DND-41 (cell line): Measurements from ENCODE around the gene TNKS2.

Source experiments
- ATAC-seq: fragments of 200-7000 bp; cut with Tn5 transposase; 3 replicates; pipeline ENCODE4 v1.9.1; 2021; ENCODE audit warnings: low read depth; ENCODE audit not compliant: insufficient read depth
- DNase-seq: peaks from one replicate; pipeline ENCODE4 v3.0.0-alpha.2; 2020
- H2AFZ ChIP-seq: 2 replicates; pipeline ENCODE4 v1.6.0; 2012; ENCODE audit warnings: low read depth, low read length
- H3K27ac ChIP-seq: 2 replicates; pipeline ENCODE4 v1.5.1; 2012; ENCODE audit warnings: low read length, inconsistent platforms
- H3K27me3 ChIP-seq: fragments of 200-600 bp; sonication (generic); 2 replicates; pipeline ENCODE4 v1.6.0; 2012; ENCODE audit warnings: low read length, mild to moderate bottlenecking, inconsistent platforms; ENCODE audit not compliant: insufficient read depth, poor library complexity
- H3K36me3 ChIP-seq: 2 replicates; pipeline ENCODE4 v1.5.1; 2012; ENCODE audit warnings: low read length, inconsistent platforms; ENCODE audit not compliant: insufficient read depth
- H3K4me1 ChIP-seq: 2 replicates; pipeline ENCODE4 v1.5.1; 2012; ENCODE audit warnings: mild to moderate bottlenecking, low read length; ENCODE audit not compliant: insufficient read depth
- H3K4me2 ChIP-seq: 2 replicates; pipeline ENCODE4 v1.6.0; 2012; ENCODE audit warnings: mild to moderate bottlenecking, moderate library complexity, low read length, inconsistent platforms; ENCODE audit not compliant: insufficient read depth
- H3K4me3 ChIP-seq, 2 experiments: fragments of 200-600 bp in 1 of 2; shearing (Covaris generic) in 1 of 2; 2 replicates each; pipeline ENCODE4 v1.5.1; 2012 to 2016; ENCODE audit warnings: inconsistent platforms in 2 of 2, low read length in 2 of 2, mild to moderate bottlenecking in 2 of 2, low read depth in 1 of 2, moderate library complexity in 1 of 2
- H3K79me2 ChIP-seq: 2 replicates; pipeline ENCODE4 v1.6.0; 2012; ENCODE audit warnings: low read length, inconsistent platforms; ENCODE audit not compliant: insufficient read depth
- H3K9ac ChIP-seq: 2 replicates; pipeline ENCODE4 v1.6.0; 2012; ENCODE audit warnings: low read depth, mild to moderate bottlenecking, inconsistent platforms, low read length, moderate library complexity
- H3K9me3 ChIP-seq: 2 replicates; pipeline ENCODE4 v1.5.1; 2012; ENCODE audit warnings: low read length, moderate library complexity, mild to moderate bottlenecking, inconsistent platforms; ENCODE audit not compliant: insufficient read depth, severe bottlenecking
- H4K20me1 ChIP-seq: 2 replicates; pipeline ENCODE4 v1.6.0; 2012; ENCODE audit warnings: low read length; ENCODE audit not compliant: insufficient read depth
- EZH2 ChIP-seq: IDR thresholded peaks from 3 replicates; pipeline ENCODE4 v1.6.1; 2012; ENCODE audit warnings: borderline replicate concordance, low read depth, mild to moderate bottlenecking, moderate library complexity, low read length, inconsistent platforms; ENCODE audit not compliant: severe bottlenecking
- TF ChIP-seq, protein P1 (sequence below): IDR thresholded peaks from 2 replicates; pipeline ENCODE4 v1.5.1; 2012; ENCODE audit warnings: borderline replicate concordance, low read length, moderate library complexity, mild to moderate bottlenecking; ENCODE audit not compliant: poor library complexity, severe bottlenecking; ENCODE audit errors: extremely low read depth

The TNKS2 gene

DNA sequence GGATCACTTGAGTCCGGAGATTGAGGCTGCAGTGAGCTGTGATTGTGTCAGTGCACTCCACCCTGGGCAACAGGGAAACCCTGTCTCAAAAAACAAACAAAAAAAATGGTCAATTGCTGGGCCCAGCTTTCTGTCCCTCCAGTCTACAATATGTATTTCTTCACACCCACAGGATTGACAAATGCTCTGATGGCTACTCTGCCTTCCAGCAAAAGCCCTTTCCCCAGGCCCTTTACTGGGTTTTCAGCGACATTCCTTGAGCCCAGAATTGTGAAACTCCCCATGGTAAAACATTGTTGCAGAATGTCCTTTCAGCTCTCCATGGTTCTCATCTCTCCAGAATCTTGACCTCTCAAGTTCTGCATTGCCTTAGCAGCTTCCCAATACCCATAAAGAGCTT is 23.7 kb upstream of the TNKS2 start:
- H3K27me3 ChIP-seq, result peaks cover 4% of the 10 kb centered on the region
- TF ChIP-seq, protein P1, sequence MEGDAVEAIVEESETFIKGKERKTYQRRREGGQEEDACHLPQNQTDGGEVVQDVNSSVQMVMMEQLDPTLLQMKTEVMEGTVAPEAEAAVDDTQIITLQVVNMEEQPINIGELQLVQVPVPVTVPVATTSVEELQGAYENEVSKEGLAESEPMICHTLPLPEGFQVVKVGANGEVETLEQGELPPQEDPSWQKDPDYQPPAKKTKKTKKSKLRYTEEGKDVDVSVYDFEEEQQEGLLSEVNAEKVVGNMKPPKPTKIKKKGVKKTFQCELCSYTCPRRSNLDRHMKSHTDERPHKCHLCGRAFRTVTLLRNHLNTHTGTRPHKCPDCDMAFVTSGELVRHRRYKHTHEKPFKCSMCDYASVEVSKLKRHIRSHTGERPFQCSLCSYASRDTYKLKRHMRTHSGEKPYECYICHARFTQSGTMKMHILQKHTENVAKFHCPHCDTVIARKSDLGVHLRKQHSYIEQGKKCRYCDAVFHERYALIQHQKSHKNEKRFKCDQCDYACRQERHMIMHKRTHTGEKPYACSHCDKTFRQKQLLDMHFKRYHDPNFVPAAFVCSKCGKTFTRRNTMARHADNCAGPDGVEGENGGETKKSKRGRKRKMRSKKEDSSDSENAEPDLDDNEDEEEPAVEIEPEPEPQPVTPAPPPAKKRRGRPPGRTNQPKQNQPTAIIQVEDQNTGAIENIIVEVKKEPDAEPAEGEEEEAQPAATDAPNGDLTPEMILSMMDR, result no peak
- TF ChIP-seq EZH2, result no peak
- DNase-seq, result no peak
- no peak overlapping the region for H3K4me2 ChIP-seq
- no peaks in the 10 kb centered on the region for H4K20me1 ChIP-seq
- H3K79me2 ChIP-seq, result no peaks in the 10 kb centered on the region
- no peak overlapping the region for H3K27ac ChIP-seq
- no peak overlapping the region for H2AFZ ChIP-seq
- H3K9ac ChIP-seq, result no peak overlapping the region
- ATAC-seq, result no peak
- H3K36me3 ChIP-seq, result no peaks in the 10 kb centered on the region
- H3K9me3 ChIP-seq, result no peaks in the 10 kb centered on the region
- no peak overlapping the region for H3K4me3 ChIP-seq
- no peaks in the 10 kb centered on the region for H3K4me1 ChIP-seq

DNA sequence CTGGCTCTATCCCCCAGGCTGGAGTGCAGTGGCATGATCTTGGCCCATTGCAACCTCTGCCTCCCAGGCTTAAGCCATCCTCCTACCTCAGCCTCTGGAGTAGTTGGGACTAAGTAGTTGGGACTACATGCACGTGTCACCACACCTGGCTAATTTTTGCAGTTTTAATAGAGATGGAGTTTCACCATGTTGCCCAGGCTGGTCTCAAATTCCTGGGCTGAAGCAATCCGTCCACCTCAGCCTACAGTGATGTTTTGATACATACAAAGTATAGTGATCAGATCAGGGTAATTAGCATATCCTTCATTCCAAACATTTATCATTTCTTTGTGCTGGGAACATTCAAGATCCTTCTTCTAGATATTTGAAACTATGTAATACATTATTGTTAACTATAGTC is 22.5 kb upstream of the TNKS2 start:
- Histone ChIP-seq H3K4me1 (no peaks in the 10 kb centered on the region), H3K79me2 (no peaks in the 10 kb centered on the region), H3K27me3 (peaks cover 8% of the 10 kb centered on the region), H2AFZ (no peak overlapping the region), H4K20me1 (no peaks in the 10 kb centered on the region), H3K27ac (no peak overlapping the region), H3K9ac (no peak overlapping the region), H3K9me3 (no peaks in the 10 kb centered on the region), H3K4me2 (no peak overlapping the region), H3K36me3 (no peaks in the 10 kb centered on the region), H3K4me3 (no peak overlapping the region)
- no peak for ATAC-seq
- TF ChIP-seq, protein P1, result no peak
- no peak for TF ChIP-seq EZH2
- DNase-seq, result no peak

DNA sequence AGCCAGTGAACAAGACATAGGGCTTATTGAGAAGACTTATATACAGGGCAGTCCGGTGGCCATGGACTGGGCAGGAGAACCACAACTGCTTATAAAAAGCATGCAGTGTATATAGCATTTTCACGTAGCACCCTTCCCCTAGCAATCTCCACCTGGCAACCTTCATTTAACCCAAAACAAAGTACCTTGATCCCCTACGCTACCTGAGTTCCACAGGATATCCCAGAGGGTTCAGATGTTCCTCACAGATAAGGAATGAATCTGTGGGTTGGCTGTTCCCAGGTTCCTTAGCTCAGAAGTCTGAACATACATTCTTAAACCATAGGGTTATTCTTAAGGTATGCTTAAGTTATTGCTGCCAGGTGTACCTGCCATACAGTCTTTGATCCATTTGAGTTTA is 22.0 kb upstream of the TNKS2 start:
- Histone ChIP-seq H3K4me2 (no peak overlapping the region), H3K27ac (no peak overlapping the region), H4K20me1 (no peaks in the 10 kb centered on the region), H3K27me3 (peaks cover 12% of the 10 kb centered on the region), H3K9me3 (no peaks in the 10 kb centered on the region), H3K36me3 (no peaks in the 10 kb centered on the region), H3K4me3 (no peak overlapping the region), H3K79me2 (no peaks in the 10 kb centered on the region), H3K4me1 (no peaks in the 10 kb centered on the region), H3K9ac (no peak overlapping the region), H2AFZ (no peak overlapping the region)
- DNase-seq (no peak), ATAC-seq (no peak)
- TF ChIP-seq, protein P1, result no peak
- no peak for TF ChIP-seq EZH2

DNA sequence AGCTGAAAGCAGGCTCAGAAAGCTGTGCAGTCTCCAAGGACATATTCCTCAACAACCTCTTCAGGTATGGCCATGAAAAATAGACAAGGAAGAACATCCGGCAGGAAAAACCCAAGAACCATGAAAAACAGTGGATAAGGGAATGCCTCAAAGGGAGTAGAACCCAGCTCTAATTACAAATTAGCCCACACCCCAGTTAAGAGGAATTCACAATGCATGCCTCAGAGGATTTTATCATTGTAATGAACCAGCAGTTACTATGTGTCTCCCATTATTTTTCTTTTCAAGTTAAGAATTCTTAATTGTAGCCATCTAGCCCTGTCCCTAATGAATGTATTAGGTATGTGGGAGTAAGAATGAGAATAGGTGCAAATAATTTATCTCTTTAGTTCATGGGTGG is 19.7 kb upstream of the TNKS2 start:
- Histone ChIP-seq H3K27me3 (peaks cover 11% of the 10 kb centered on the region), H3K36me3 (no peaks in the 10 kb centered on the region), H3K27ac (no peak overlapping the region), H3K9me3 (no peaks in the 10 kb centered on the region), H2AFZ (no peak overlapping the region), H3K4me3 (no peak overlapping the region), H3K4me2 (no peak overlapping the region), H4K20me1 (no peaks in the 10 kb centered on the region), H3K4me1 (no peaks in the 10 kb centered on the region), H3K9ac (no peak overlapping the region), H3K79me2 (no peaks in the 10 kb centered on the region)
- DNase-seq, result no peak
- TF ChIP-seq, protein P1, result no peak
- TF ChIP-seq EZH2, result no peak
- no peak for ATAC-seq
